Measurements from ENCODE around the gene CAMTA1.

DNA sequence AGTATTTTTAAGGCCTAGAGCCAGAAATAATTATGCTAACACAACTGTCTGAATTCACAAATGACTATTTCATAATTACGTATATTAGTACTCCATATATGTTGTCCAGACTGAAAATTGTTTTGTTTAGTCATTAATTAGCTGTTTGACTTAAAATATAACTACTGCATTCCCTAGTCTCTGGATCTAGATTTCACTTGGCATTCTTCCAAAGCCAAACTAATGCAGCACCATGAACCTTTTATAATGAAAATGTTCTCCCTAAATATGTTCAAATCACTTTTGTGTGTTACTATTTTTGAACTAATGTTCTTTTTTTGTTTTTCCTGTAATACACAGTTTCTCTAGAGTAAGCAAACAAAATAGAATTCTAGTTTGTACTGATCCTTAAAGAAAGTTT, 46.1 kb downstream of the CAMTA1 start:
- TF ChIP-seq POLR2AphosphoS5 (IDR thresholded peaks at IDR 0.05; ENCODE audit: control insufficient read depth, insufficient read depth, low read depth, low read length) (no peak), PHF8 (IDR thresholded peaks at IDR 0.05; ENCODE audit: borderline replicate concordance, low read length) (no peak), MCM5 (IDR thresholded peaks at IDR 0.05; ENCODE audit: low read depth) (no peak), ELF4 (CRISPR knock-in tag; IDR thresholded peaks at IDR 0.05) (no peak), CTCF (IDR thresholded peaks at IDR 0.05 in 2 of 3, conservative IDR thresholded peaks at IDR 0.05 in 1 of 3; ENCODE audit: insufficient read depth in 2 of 3, low read depth in 1 of 3, low read length in 3 of 3) (no peak)
- TF ChIP-seq, protein P1, sequence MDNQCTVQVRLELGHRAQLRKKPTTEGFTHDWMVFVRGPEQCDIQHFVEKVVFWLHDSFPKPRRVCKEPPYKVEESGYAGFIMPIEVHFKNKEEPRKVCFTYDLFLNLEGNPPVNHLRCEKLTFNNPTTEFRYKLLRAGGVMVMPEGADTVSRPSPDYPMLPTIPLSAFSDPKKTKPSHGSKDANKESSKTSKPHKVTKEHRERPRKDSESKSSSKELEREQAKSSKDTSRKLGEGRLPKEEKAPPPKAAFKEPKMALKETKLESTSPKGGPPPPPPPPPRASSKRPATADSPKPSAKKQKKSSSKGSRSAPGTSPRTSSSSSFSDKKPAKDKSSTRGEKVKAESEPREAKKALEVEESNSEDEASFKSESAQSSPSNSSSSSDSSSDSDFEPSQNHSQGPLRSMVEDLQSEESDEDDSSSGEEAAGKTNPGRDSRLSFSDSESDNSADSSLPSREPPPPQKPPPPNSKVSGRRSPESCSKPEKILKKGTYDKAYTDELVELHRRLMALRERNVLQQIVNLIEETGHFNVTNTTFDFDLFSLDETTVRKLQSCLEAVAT (IDR thresholded peaks at IDR 0.05) = no peak
